Fibroblast of peridontal ligament (primary cell): ENCODE data around the gene CWC15.
"Not testable (repeated sequence)": the region's sequence is repeated elsewhere in the genome, so short reads cannot be mapped to it uniquely, and the experiment has no call there.

Experiments
- DNase-seq: peaks from one replicate; pipeline ENCODE4 v3.0.0-alpha.2; 2010; ENCODE audit errors: extremely low read depth

Gene CWC15

GRCh38 chr11:94913718-94914394, 59.5 kb downstream of the CWC15 start:
- DNase-seq, result not testable (repeated sequence)

GRCh38 chr11:94912806-94913205, 60.5 kb downstream of the CWC15 start:
- no peak for DNase-seq
